ENCODE measurements around the gene PLAGL2. TPM values are rescaled to one million over a fixed set of nuclear protein-coding genes. Genes with fewer than 3 reads are reported as not detected.
A peak's percentile ranks its signal among the peaks of the same experiment; 100 is the strongest.

PLAGL2 gene
- total RNA-seq, 1 experiment from 2014 or later = 44.4 TPM

DNA sequence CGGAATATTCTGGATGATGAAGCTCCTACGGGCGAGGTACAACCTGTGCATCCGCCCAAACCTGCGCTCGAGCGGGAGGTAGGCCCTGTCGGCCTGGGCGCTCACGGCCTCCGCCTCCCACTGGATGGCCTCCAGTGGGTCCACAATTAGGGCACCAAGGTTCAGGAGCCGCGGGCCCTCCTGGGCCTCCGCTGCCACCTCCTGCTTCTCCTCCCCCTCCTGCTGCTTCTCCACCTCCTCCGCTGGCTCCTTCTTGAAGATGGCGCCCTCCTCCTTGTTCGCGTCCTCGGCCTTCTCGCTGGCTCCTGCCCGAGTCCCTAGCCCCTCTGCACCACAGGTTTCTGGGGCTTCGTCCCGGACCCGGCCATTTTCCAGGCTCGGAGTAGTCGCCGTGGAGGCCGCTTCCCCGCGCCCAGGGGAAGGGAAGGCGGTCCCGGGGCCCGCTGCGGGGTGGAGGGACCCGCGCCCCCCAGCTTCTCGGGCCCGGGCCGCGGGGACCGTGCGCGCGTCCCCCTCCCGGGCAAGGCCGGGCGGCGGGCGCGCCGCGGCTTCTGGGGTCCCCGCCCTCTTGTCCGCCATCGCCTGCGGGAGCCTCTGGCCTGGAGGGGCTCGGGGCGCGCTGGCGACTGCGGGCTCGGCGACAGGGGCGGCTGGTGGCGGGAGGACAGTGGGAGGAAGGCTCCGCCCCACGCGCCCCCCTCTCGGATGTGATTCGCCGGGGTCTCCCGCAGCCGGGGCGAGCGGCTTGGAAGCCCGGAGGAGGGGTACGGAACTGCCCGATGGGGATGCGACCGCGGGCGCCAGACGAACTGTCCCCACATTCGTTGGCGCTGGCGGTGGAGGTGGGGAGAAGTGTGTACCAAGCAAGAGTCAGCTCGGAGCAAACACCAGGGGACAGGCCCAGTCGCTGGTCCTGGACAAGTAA, 17.6 kb downstream of the PLAGL2 start:
- peak overlapping the region; percentile 58 for H3K9ac ChIP-seq (ENCODE audit: extremely low read depth, insufficient read length, low read length)
- H2BK120ac ChIP-seq (ENCODE audit: low read depth, low read length, poor library complexity, severe bottlenecking) = no peak overlapping the region
- Mint-ChIP-seq H3K9me3 (no peaks in the 10 kb centered on the region; a peak in 1 of 5 replicates), H3K27me3 (ENCODE audit: low read depth) (no peaks in the 10 kb centered on the region), H3K27ac (peak overlapping the region in 2 of 3 experiments; percentile 63 to 72; a peak in 2 of 7 replicates), H3K36me3 (ENCODE audit: insufficient read depth in 1 of 3, low read depth in 3 of 3) (peaks cover 8 to 28% (median 18%) of the 10 kb centered on the region in 3 experiments; a peak in 6 of 7 replicates), H3K4me3 (peak overlapping the region; percentile 75 to 84), H3K4me1 (peaks cover 16 to 19% of the 10 kb centered on the region in 2 experiments)
- H2AFZ ChIP-seq (ENCODE audit: low read length) = no peak overlapping the region
- no peak overlapping the region for H4K8ac ChIP-seq (replicated peaks; ENCODE audit: insufficient read length, low read depth, low read length)
- H3K4me1 ChIP-seq (ENCODE audit: insufficient read depth, low read length) = no peaks in the 10 kb centered on the region
- TF ChIP-seq, protein P1, sequence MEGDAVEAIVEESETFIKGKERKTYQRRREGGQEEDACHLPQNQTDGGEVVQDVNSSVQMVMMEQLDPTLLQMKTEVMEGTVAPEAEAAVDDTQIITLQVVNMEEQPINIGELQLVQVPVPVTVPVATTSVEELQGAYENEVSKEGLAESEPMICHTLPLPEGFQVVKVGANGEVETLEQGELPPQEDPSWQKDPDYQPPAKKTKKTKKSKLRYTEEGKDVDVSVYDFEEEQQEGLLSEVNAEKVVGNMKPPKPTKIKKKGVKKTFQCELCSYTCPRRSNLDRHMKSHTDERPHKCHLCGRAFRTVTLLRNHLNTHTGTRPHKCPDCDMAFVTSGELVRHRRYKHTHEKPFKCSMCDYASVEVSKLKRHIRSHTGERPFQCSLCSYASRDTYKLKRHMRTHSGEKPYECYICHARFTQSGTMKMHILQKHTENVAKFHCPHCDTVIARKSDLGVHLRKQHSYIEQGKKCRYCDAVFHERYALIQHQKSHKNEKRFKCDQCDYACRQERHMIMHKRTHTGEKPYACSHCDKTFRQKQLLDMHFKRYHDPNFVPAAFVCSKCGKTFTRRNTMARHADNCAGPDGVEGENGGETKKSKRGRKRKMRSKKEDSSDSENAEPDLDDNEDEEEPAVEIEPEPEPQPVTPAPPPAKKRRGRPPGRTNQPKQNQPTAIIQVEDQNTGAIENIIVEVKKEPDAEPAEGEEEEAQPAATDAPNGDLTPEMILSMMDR (conservative IDR thresholded peaks at IDR 0.05) = no peak
- no peak overlapping the region for H2BK12ac ChIP-seq (ENCODE audit: insufficient read length, low read depth, low read length)
- H3K27ac ChIP-seq (ENCODE audit: insufficient read length, low read depth, low read length) = no peak overlapping the region
- H3K79me2 ChIP-seq (ENCODE audit: insufficient read depth, low read length) = no peaks in the 10 kb centered on the region
- H2AK5ac ChIP-seq (ENCODE audit: insufficient read length, low read length) = no peak overlapping the region
- DNase-seq = peak; percentile 75
- H3K14ac ChIP-seq (ENCODE audit: insufficient read depth, low read length) = peak overlapping the region; percentile 88
- no peak overlapping the region for H2BK15ac ChIP-seq (ENCODE audit: low read depth, low read length)
- no peaks in the 10 kb centered on the region for H3K79me1 ChIP-seq (ENCODE audit: insufficient read depth, low read depth, low read length, poor library complexity, severe bottlenecking)
- WGBS (ENCODE audit: extremely low coverage, insufficient read length, low lambda C conversion rate) = no CpG with 5 or more reads among the region's 88 CpGs
- H3K4me2 ChIP-seq (ENCODE audit: insufficient read depth, insufficient read length, low read length) = peak overlapping the region; percentile 73
- H3K18ac ChIP-seq (ENCODE audit: insufficient read length, low read depth, low read length) = peak overlapping the region; percentile 83
- no peak overlapping the region for H4K5ac ChIP-seq (ENCODE audit: insufficient read length, low read depth, low read length)
- H2BK20ac ChIP-seq (ENCODE audit: low read depth, low read length, poor library complexity, severe bottlenecking) = no peak overlapping the region
- H3T11ph ChIP-seq (ENCODE audit: low read length) = no peak overlapping the region
- no peak overlapping the region for H3K56ac ChIP-seq (ENCODE audit: insufficient read length, low read depth, low read length)
- H3K9me3 ChIP-seq (ENCODE audit: control insufficient read depth, low read depth, low read length) = no peaks in the 10 kb centered on the region
- no peak overlapping the region for H3K4ac ChIP-seq (ENCODE audit: low read depth, low read length)
- no peaks in the 10 kb centered on the region for H4K20me1 ChIP-seq (ENCODE audit: control insufficient read depth, insufficient read depth, insufficient read length)
- no peak overlapping the region for H4K91ac ChIP-seq (ENCODE audit: insufficient read length, low read depth, low read length)
- no peak overlapping the region for H2BK5ac ChIP-seq (ENCODE audit: insufficient read length, low read length)
- H3K23ac ChIP-seq (ENCODE audit: insufficient read length, low read depth, low read length) = no peak overlapping the region
- H3K27me3 ChIP-seq (ENCODE audit: insufficient read depth, low read length) = no peaks in the 10 kb centered on the region
- peaks cover 14% of the 10 kb centered on the region for H3K23me2 ChIP-seq (ENCODE audit: insufficient read length, low read depth, low read length, poor library complexity, severe bottlenecking)

Measured in H9 (cell line).